GM19324 (cell line): ENCODE measurements around the gene TRIM2.

Source experiments
- ATAC-seq: cut with Tn5 transposase; IDR thresholded peaks from one replicate; pipeline ENCODE4 v1.9.1; 2021; ENCODE audit warnings: mild to moderate bottlenecking, moderate library complexity; ENCODE audit not compliant: unreplicated experiment, low FRiP score

TRIM2 gene

GRCh38 chr4:153270361-153270760, 66.1 kb downstream of the TRIM2 start:
- ATAC-seq: no peak

- no peak for ATAC-seq
Observed at GRCh38 chr4:153271820-153272219, 67.6 kb downstream of the TRIM2 start.

GRCh38 chr4:153273751-153274150, 69.5 kb downstream of the TRIM2 start:
- ATAC-seq: no peak

- no peak for ATAC-seq
Observed at GRCh38 chr4:153274967-153275366, 70.7 kb downstream of the TRIM2 start.

- ATAC-seq: no peak
Observed at GRCh38 chr4:153275380-153276276, 71.4 kb downstream of the TRIM2 start.

- no peak for ATAC-seq
Observed at GRCh38 chr4:153276971-153277370, 72.7 kb downstream of the TRIM2 start.

GRCh38 chr4:153281476-153281875, 77.2 kb downstream of the TRIM2 start:
- no peak for ATAC-seq

- no peak for ATAC-seq
Observed at GRCh38 chr4:153282023-153282422, 77.8 kb downstream of the TRIM2 start.

- ATAC-seq: no peak
Observed at GRCh38 chr4:153283260-153283659, 79.0 kb downstream of the TRIM2 start.

GRCh38 chr4:153290134-153290533, 85.9 kb downstream of the TRIM2 start:
- no peak for ATAC-seq

GRCh38 chr4:153291562-153291961, 87.3 kb downstream of the TRIM2 start:
- no peak for ATAC-seq

GRCh38 chr4:153292897-153293741, 88.9 kb downstream of the TRIM2 start:
- no peak for ATAC-seq

- no peak for ATAC-seq
Observed at GRCh38 chr4:153293742-153294057, 89.5 kb downstream of the TRIM2 start.

GRCh38 chr4:153294631-153295030, 90.4 kb downstream of the TRIM2 start:
- ATAC-seq: no peak

- ATAC-seq: no peak
Observed at GRCh38 chr4:153295131-153295755, 91.0 kb downstream of the TRIM2 start.

GRCh38 chr4:153296040-153296823, 92.0 kb downstream of the TRIM2 start:
- ATAC-seq: no peak

GRCh38 chr4:153297116-153297515, 92.9 kb downstream of the TRIM2 start:
- no peak for ATAC-seq

GRCh38 chr4:153310793-153311192, 106.5 kb downstream of the TRIM2 start:
- ATAC-seq: no peak

GRCh38 chr4:153314915-153315314, 110.7 kb downstream of the TRIM2 start:
- no peak for ATAC-seq

GRCh38 chr4:153318696-153319320, 114.6 kb downstream of the TRIM2 start:
- ATAC-seq: no peak
